HCT116 (cell line): Measurements from ENCODE around the gene NDUFB8. TPM values are rescaled to one million over a fixed set of nuclear protein-coding genes. Genes with fewer than 3 reads are reported as not detected.

Source experiments
- ATAC-seq: fragments of 200-7000 bp; cut with Tn5 transposase; 2 replicates; pipeline ENCODE4 v1.9.1; 2020; ENCODE audit warnings: mild to moderate bottlenecking, moderate library complexity
- BruUV-seq: library from RNA; stranded (reverse); fragments of 400-500 nt; replicated peaks from 2 replicates; lab custom pipeline; 2021; lab: Mats Ljungman, UMichigan
- CTCF ChIA-PET: fragments of 300-600 bp; sonication (Branson Sonifier 250); formaldehyde crosslinking; loops from one replicate; lab custom pipeline; 2021; ENCODE audit warnings: antibody characterized with exemption; lab: Charles Lee
- POLR2A ChIA-PET: fragments of 300-600, 350-600 bp; sonication (Branson Sonifier 250); formaldehyde crosslinking; loops from one replicate; lab custom pipeline; 2021; ENCODE audit warnings: antibody characterized with exemption; lab: Charles Lee
- RAD21 ChIA-PET, 2 experiments: fragments of 300-600 bp; sonication (Branson Sonifier 250); formaldehyde crosslinking; loops; one replicate each; lab custom pipeline; 2023; ENCODE audit warnings: low total read pairs in 2 of 2; ENCODE audit not compliant: uncharacterized antibody in 2 of 2, unreplicated experiment in 2 of 2, low non-redundant PET in 1 of 2; lab: Charles Lee
- DNase-seq: peaks from one replicate; pipeline ENCODE4 v3.0.0-alpha.2; 2010; ENCODE audit warnings: low read depth, low spot score
- H2AFZ ChIP-seq: fragments of 200-600 bp; shearing (Covaris generic), sonication (generic); 2 replicates; pipeline ENCODE4 v1.6.1; 2017; ENCODE audit warnings: low read depth, mixed run types, mixed read lengths, antibody characterized with exemption, low read length; ENCODE audit not compliant: poor library complexity, severe bottlenecking
- H3K27ac ChIP-seq: 2 replicates; pipeline ENCODE4 v1.5.1; 2012; ENCODE audit warnings: low read depth, low read length
- H3K27me3 ChIP-seq: fragments of 200-600 bp; sonication (generic); 2 replicates; pipeline ENCODE4 v1.6.1; 2016; ENCODE audit warnings: mixed run types, low read length, mixed read lengths; ENCODE audit not compliant: insufficient read depth
- H3K36me3 ChIP-seq, 2 experiments: fragments of 200-500 bp in 1 of 2; fragments of 200-600 bp in 1 of 2; sonication (Bioruptor generic) in 1 of 2; sonication (generic) in 1 of 2; 2 replicates each; pipeline versions ENCODE4 v1.5.1 to v1.6.1; 2014 to 2016; ENCODE audit warnings: low read length in 2 of 2, inconsistent platforms in 1 of 2, mixed read lengths in 1 of 2, mixed run types in 1 of 2; ENCODE audit not compliant: insufficient read depth in 2 of 2, control insufficient read depth in 1 of 2
- H3K4me1 ChIP-seq, 2 experiments: fragments of 200-600 bp in 1 of 2; sonication (generic) in 1 of 2; 2 replicates each; pipeline versions ENCODE4 v1.5.1 to v1.6.1; 2012 to 2017; ENCODE audit warnings: low read length in 2 of 2, inconsistent platforms in 1 of 2, mild to moderate bottlenecking in 1 of 2, mixed read lengths in 1 of 2, mixed run types in 1 of 2, moderate library complexity in 1 of 2; ENCODE audit not compliant: insufficient read depth in 2 of 2, control insufficient read depth in 1 of 2
- H3K4me2 ChIP-seq: fragments of 200-600 bp; sonication (generic); 2 replicates; pipeline ENCODE4 v1.6.1; 2017; ENCODE audit warnings: mixed run types, low read length, mixed read lengths
- H3K4me3 ChIP-seq, 2 experiments: fragments of 200-600 bp in 1 of 2; sonication (generic) in 1 of 2; replicated peaks in 1 of 2; 2 replicates each; pipeline ENCODE4 v1.5.1; 2011 to 2016; ENCODE audit warnings: low read length in 2 of 2, control low read depth in 1 of 2, low read depth in 1 of 2, mild to moderate bottlenecking in 1 of 2, mixed read lengths in 1 of 2, mixed run types in 1 of 2
- H3K79me2 ChIP-seq: fragments of 200-600 bp; sonication (generic); 2 replicates; pipeline ENCODE4 v1.6.1; 2017; ENCODE audit warnings: mild to moderate bottlenecking, mixed run types, low read length, moderate library complexity, mixed read lengths; ENCODE audit not compliant: insufficient read depth
- H3K9ac ChIP-seq: fragments of 200-600 bp; sonication (generic); 2 replicates; pipeline ENCODE4 v1.6.1; 2016; ENCODE audit warnings: low read length, mixed read lengths
- H3K9me2 ChIP-seq: fragments of 200-600 bp; sonication (generic), shearing (Covaris generic); 2 replicates; pipeline ENCODE4 v1.6.1; 2017; ENCODE audit warnings: mixed run types, mild to moderate bottlenecking, moderate library complexity; ENCODE audit not compliant: insufficient read depth
- H3K9me3 ChIP-seq, 2 experiments: fragments of 200-500 bp in 1 of 2; fragments of 200-600 bp in 1 of 2; sonication (Bioruptor generic) in 1 of 2; sonication (generic) in 1 of 2; 2 replicates each; pipeline ENCODE4 v1.6.1; 2014 to 2017; ENCODE audit warnings: low read length in 2 of 2, mixed read lengths in 2 of 2, inconsistent platforms in 1 of 2, low read depth in 1 of 2, mild to moderate bottlenecking in 1 of 2, mixed run types in 1 of 2, moderate library complexity in 1 of 2; ENCODE audit not compliant: control insufficient read depth in 1 of 2, insufficient read depth in 1 of 2
- H4K20me1 ChIP-seq: fragments of 200-600 bp; sonication (generic), shearing (Covaris generic); 2 replicates; pipeline ENCODE4 v1.6.1; 2017; ENCODE audit warnings: mixed run types, mild to moderate bottlenecking, moderate library complexity; ENCODE audit not compliant: insufficient read depth
- CBX3 ChIP-seq: IDR thresholded peaks from 2 replicates; pipeline ENCODE4 v1.6.1; 2012; ENCODE audit warnings: low read depth
- CEBPB ChIP-seq: IDR thresholded peaks from 2 replicates; pipeline ENCODE4 v1.6.1; 2012; ENCODE audit warnings: low read depth
- EGR1 ChIP-seq: IDR thresholded peaks from 2 replicates; pipeline ENCODE4 v1.6.1; 2012; ENCODE audit warnings: low read depth
- ELF1 ChIP-seq: IDR thresholded peaks from 2 replicates; pipeline ENCODE4 v1.6.1; 2012; ENCODE audit warnings: low read depth, borderline replicate concordance
- EZH2 ChIP-seq: fragments of 200-600 bp; sonication (generic); IDR thresholded peaks from 2 replicates; pipeline ENCODE4 v1.6.1; 2017; ENCODE audit warnings: antibody characterized with exemption, mixed run types
- EZH2phosphoT487 ChIP-seq: fragments of 200-600 bp; IDR thresholded peaks from 2 replicates; pipeline ENCODE4 v1.6.1; 2018; ENCODE audit warnings: antibody characterized with exemption, borderline replicate concordance
- FOSL1 ChIP-seq: IDR thresholded peaks from 2 replicates; pipeline ENCODE4 v1.6.1; 2012; ENCODE audit warnings: low read depth
- POLR2A ChIP-seq: IDR thresholded peaks from 2 replicates; pipeline ENCODE4 v1.7.0; 2011; ENCODE audit warnings: borderline replicate concordance; ENCODE audit not compliant: insufficient read depth, insufficient read length; ENCODE audit errors: extremely low read depth
- POLR2AphosphoS5 ChIP-seq: IDR thresholded peaks from 2 replicates; pipeline ENCODE4 v1.6.1; 2011; ENCODE audit warnings: mild to moderate bottlenecking, low read depth, low read length, moderate library complexity
- RAD21 ChIP-seq: IDR thresholded peaks from 2 replicates; pipeline ENCODE4 v1.6.1; 2012; ENCODE audit warnings: low read depth, mild to moderate bottlenecking
- SP1 ChIP-seq: IDR thresholded peaks from 2 replicates; pipeline ENCODE4 v1.6.1; 2012; ENCODE audit warnings: low read depth
- SRF ChIP-seq: IDR thresholded peaks from 2 replicates; pipeline ENCODE4 v1.6.1; 2012; ENCODE audit warnings: low read depth
- TCF7L2 ChIP-seq: IDR thresholded peaks from 2 replicates; pipeline ENCODE4 v1.7.0; 2011; ENCODE audit warnings: borderline replicate concordance, inconsistent platforms; ENCODE audit not compliant: insufficient read depth, insufficient read length; ENCODE audit errors: extremely low read depth
- YY1 ChIP-seq: IDR thresholded peaks from 2 replicates; pipeline ENCODE4 v1.6.1; 2011; ENCODE audit warnings: low read length, low read depth, moderate library complexity, mild to moderate bottlenecking; ENCODE audit not compliant: insufficient replicate concordance; ENCODE audit errors: extremely low read depth
- ZFX ChIP-seq: fragments of 450-650 bp; IDR thresholded peaks from 2 replicates; pipeline ENCODE4 v1.6.1; 2017
- ZNF274 ChIP-seq: fragments of 200-500 bp; sonication (Bioruptor generic); IDR thresholded peaks from 2 replicates; pipeline ENCODE4 v1.6.1; 2014; ENCODE audit warnings: mild to moderate bottlenecking, low read depth, low read length, inconsistent platforms
- intact Hi-C: fragments of 100-400 bp; cut with micrococcal nuclease; formaldehyde crosslinking; loops from 2 replicates; pipeline ENCODE4 v1.10.0; 2022
- total RNA-seq: library from RNA; stranded (reverse); gene quantifications from one replicate; pipeline ENCODE4 v1.2.1, GENCODE V29; 2021; ENCODE audit not compliant: unreplicated experiment
- TF ChIP-seq, protein P1 (sequence below): IDR thresholded peaks from 2 replicates; pipeline ENCODE4 v1.6.1; 2011; ENCODE audit warnings: mild to moderate bottlenecking, low read length, moderate library complexity; ENCODE audit not compliant: insufficient replicate concordance; ENCODE audit errors: extremely low read depth
- TF ChIP-seq, protein P2 (sequence below): IDR thresholded peaks from 2 replicates; pipeline ENCODE4 v1.6.1; 2012; ENCODE audit warnings: low read depth
- TF ChIP-seq, protein P3 (sequence below), 3 experiments: fragments of 200-600 bp in 1 of 3; sonication (generic) in 1 of 3; IDR thresholded peaks in 2 of 3; conservative IDR thresholded peaks in 1 of 3; 2 replicates each; pipeline ENCODE4 v1.5.1; 2012 to 2017; ENCODE audit warnings: low read depth in 2 of 3, low read length in 2 of 3, antibody characterized with exemption in 1 of 3, borderline replicate concordance in 1 of 3, control low read depth in 1 of 3, mild to moderate bottlenecking in 1 of 3, mixed read lengths in 1 of 3, mixed run types in 1 of 3, moderate library complexity in 1 of 3; ENCODE audit not compliant: insufficient read depth in 1 of 3

The NDUFB8 gene
- total RNA-seq, 1 experiment from 2014 or later = 243 TPM

DNA sequence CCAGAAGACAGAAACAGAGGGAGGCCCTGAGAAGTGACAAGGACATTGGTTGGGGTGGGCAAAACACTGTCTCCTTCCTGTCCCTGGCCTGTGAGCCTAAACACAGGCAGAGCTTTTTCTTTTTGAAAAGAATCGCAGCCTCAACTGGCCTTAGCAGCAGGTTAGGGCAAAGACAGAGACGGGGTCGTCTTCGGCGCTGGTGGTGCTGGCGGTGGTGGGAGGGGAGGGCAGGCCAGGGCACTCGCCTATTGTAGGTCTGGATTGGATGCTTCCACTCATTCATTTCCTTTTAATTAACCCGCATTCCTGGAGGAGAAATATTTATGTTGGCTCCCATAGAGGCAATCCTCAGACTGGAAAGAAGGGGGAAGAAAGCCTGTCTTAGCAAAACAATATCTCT, 44.3 kb downstream of the NDUFB8 start:
- Histone ChIP-seq H3K27ac (no peak overlapping the region), H2AFZ (no peak overlapping the region), H4K20me1 (no peaks in the 10 kb centered on the region), H3K27me3 (peaks cover 7% of the 10 kb centered on the region; the same call in 1 of the 2 replicates), H3K9ac (no peak overlapping the region), H3K79me2 (no peaks in the 10 kb centered on the region), H3K9me3 (no peaks in the 10 kb centered on the region), H3K4me3 (no peak overlapping the region), H3K36me3 (peaks cover 11 to 21% of the 10 kb centered on the region in 2 experiments; a peak in 3 of 4 replicates), H3K4me2 (no peak overlapping the region), H3K4me1 (peaks cover 0 to 4% of the 10 kb centered on the region in 2 experiments; a peak in 2 of 4 replicates), H3K9me2 (no peaks in the 10 kb centered on the region)
- POLR2A ChIA-PET = no interaction called here
- TF ChIP-seq POLR2AphosphoS5 (no peak), CBX3 (no peak), EZH2 (no peak), SRF (no peak), TCF7L2 (no peak), ELF1 (no peak), FOSL1 (no peak), POLR2A (no peak), CEBPB (no peak), YY1 (no peak), EZH2phosphoT487 (no peak), SP1 (no peak), RAD21 (no peak), EGR1 (no peak), ZNF274 (no peak), ZFX (no peak)
- TF ChIP-seq, protein P1, sequence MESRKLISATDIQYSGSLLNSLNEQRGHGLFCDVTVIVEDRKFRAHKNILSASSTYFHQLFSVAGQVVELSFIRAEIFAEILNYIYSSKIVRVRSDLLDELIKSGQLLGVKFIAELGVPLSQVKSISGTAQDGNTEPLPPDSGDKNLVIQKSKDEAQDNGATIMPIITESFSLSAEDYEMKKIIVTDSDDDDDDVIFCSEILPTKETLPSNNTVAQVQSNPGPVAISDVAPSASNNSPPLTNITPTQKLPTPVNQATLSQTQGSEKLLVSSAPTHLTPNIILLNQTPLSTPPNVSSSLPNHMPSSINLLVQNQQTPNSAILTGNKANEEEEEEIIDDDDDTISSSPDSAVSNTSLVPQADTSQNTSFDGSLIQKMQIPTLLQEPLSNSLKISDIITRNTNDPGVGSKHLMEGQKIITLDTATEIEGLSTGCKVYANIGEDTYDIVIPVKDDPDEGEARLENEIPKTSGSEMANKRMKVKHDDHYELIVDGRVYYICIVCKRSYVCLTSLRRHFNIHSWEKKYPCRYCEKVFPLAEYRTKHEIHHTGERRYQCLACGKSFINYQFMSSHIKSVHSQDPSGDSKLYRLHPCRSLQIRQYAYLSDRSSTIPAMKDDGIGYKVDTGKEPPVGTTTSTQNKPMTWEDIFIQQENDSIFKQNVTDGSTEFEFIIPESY = no peak
- TF ChIP-seq, protein P2, sequence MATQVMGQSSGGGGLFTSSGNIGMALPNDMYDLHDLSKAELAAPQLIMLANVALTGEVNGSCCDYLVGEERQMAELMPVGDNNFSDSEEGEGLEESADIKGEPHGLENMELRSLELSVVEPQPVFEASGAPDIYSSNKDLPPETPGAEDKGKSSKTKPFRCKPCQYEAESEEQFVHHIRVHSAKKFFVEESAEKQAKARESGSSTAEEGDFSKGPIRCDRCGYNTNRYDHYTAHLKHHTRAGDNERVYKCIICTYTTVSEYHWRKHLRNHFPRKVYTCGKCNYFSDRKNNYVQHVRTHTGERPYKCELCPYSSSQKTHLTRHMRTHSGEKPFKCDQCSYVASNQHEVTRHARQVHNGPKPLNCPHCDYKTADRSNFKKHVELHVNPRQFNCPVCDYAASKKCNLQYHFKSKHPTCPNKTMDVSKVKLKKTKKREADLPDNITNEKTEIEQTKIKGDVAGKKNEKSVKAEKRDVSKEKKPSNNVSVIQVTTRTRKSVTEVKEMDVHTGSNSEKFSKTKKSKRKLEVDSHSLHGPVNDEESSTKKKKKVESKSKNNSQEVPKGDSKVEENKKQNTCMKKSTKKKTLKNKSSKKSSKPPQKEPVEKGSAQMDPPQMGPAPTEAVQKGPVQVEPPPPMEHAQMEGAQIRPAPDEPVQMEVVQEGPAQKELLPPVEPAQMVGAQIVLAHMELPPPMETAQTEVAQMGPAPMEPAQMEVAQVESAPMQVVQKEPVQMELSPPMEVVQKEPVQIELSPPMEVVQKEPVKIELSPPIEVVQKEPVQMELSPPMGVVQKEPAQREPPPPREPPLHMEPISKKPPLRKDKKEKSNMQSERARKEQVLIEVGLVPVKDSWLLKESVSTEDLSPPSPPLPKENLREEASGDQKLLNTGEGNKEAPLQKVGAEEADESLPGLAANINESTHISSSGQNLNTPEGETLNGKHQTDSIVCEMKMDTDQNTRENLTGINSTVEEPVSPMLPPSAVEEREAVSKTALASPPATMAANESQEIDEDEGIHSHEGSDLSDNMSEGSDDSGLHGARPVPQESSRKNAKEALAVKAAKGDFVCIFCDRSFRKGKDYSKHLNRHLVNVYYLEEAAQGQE = no peak
- TF ChIP-seq, protein P3, sequence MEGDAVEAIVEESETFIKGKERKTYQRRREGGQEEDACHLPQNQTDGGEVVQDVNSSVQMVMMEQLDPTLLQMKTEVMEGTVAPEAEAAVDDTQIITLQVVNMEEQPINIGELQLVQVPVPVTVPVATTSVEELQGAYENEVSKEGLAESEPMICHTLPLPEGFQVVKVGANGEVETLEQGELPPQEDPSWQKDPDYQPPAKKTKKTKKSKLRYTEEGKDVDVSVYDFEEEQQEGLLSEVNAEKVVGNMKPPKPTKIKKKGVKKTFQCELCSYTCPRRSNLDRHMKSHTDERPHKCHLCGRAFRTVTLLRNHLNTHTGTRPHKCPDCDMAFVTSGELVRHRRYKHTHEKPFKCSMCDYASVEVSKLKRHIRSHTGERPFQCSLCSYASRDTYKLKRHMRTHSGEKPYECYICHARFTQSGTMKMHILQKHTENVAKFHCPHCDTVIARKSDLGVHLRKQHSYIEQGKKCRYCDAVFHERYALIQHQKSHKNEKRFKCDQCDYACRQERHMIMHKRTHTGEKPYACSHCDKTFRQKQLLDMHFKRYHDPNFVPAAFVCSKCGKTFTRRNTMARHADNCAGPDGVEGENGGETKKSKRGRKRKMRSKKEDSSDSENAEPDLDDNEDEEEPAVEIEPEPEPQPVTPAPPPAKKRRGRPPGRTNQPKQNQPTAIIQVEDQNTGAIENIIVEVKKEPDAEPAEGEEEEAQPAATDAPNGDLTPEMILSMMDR (IDR thresholded peaks at IDR 0.05 in 2 of 3, conservative IDR thresholded peaks at IDR 0.05 in 1 of 3; ENCODE audit: borderline replicate concordance in 1 of 3, insufficient read depth in 1 of 3, low read depth in 2 of 3, low read length in 2 of 3) = no peak
- CTCF ChIA-PET = interaction anchor here (1.3 kb wide), 1 partner anchor 47 kb away, joined by 3 read pairs; no protein-coding TSS in a partner anchor
- intact Hi-C loops = no loop called here
- no peak for ATAC-seq
- no peak for DNase-seq
- BruUV-seq = no TSS peak
- RAD21 ChIA-PET = no interaction called here
